ENCODE measurements around the gene SLC22A2.

SLC22A2 gene

DNA sequence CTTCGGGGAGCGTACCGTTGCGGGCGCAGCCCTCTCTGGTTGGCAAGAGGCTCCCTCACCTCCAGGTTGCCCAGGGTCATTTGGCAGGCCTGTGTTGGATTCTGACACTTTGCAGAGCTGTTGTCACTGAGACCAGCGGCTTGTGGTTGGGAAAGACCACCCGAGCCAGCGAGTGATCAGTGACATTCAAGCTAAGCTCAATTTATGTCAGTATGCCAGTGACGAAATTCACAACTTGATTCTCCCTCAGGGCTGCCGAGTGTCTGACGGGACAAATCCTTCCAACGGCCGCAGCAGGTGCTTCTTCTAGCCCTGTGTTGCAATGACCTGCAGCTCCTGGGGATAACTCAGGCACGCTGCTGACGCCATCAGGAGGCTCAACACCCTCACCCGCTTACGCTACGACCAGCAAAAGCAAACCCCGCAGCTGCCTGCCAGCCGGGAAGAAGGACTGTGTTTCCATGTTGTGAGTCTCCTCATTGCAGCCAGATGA is 16.9 kb upstream of the SLC22A2 start:
- no peak for DNase-seq
- in situ Hi-C loops (cut with MboI; ENCODE audit: low pct_unique_long_range_greater_than_20kb, low sequenced_read_pairs), result no loop called here

GRCh38 chr6:160274871-160275510 is 16.4 kb upstream of the SLC22A2 start:
- DNase-seq, result no peak
- in situ Hi-C loops (cut with MboI; ENCODE audit: low pct_unique_long_range_greater_than_20kb, low sequenced_read_pairs), result no loop called here

DNA sequence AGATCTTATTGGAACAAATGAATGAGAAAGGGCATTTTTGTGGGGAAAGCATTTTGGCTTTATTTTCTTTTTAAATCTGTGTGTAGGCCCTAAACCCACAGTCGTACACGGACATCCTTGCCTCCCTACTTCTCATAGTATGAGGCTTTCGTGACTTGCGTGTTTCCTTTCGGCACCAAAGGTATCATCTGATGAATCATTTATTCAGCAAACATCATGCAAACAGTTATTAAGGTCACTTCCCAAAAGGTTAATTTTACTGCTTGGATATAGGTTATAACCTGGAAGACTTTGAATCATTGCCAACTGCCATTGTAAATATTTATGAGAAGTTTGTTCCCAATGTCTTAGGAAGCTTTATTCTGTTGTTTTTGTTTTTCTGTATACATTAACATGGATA is 15.1 kb upstream of the SLC22A2 start:
- in situ Hi-C loops (cut with MboI; ENCODE audit: low pct_unique_long_range_greater_than_20kb, low sequenced_read_pairs), result no loop called here
- DNase-seq, result no peak

GRCh38 chr6:160273196-160273595 is 14.6 kb upstream of the SLC22A2 start:
- in situ Hi-C loops (cut with MboI; ENCODE audit: low pct_unique_long_range_greater_than_20kb, low sequenced_read_pairs), result no loop called here
- no peak for DNase-seq

DNA sequence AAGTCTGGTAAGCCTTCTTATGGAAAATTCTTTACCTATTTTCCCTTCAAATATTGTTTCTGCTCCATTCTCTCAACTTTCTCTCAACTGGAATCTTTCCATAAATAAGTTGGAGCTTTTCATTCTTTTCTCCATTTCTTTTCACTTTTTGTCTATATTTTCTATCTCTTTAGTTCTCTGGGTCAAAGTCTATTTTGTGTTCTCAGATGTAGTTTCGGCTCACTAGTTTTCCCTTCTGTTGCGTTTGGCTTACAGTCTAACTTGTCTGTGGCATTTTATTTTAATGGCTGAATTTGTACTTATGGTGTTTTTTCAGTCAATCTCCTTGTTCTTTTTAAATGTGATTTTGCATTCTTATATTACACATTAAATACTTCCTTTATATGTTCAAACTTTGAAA is 14.1 kb upstream of the SLC22A2 start:
- no peak for DNase-seq
- in situ Hi-C loops (cut with MboI; ENCODE audit: low pct_unique_long_range_greater_than_20kb, low sequenced_read_pairs), result no loop called here

GRCh38 chr6:160270347-160270746 is 11.7 kb upstream of the SLC22A2 start:
- in situ Hi-C loops (cut with MboI; ENCODE audit: low pct_unique_long_range_greater_than_20kb, low sequenced_read_pairs), result no loop called here
- no peak for DNase-seq

DNA sequence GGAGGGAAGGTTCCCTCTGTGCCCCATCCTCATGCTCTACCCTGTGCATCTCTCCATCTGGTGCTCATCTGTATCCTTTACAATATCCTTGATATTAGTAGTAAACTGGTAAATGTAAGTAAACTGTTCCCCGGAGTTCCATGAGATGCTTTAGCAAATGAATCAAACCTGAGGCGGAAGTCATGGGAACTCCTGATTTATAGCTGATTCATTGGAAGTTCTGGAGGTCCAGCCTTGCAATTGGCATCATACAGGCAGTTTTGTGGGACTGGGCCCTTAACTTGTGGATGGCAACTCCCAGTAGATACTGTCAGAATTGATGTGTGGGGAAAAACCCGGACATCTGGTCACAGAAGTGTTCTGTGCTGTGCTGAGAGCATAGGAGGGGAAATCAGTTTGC is 11.2 kb upstream of the SLC22A2 start:
- in situ Hi-C loops (cut with MboI; ENCODE audit: low pct_unique_long_range_greater_than_20kb, low sequenced_read_pairs), result no loop called here
- DNase-seq, result no peak

DNA sequence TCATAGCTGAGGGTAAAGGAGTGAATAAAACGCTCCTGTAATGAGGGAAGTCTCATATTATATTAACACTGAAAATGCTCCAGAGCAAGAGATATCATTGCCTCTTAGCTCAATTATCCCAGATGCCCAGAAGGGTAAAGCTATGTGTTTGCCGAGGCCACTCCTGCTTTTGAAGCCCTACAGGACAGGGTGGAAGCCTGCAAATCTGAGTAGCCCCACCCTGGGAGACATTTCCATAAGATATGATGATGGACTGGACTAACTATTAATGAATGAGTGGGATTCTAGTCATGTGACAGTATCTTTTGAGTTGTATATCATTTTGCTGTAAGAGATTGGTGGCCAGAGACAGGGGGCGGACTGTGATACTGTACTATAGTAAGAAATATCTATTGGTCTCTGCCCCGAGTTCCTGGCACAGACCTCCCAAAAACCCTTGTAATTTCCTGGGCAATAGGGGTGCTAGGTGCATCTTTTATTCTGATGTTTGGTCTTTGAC is 10.5 kb upstream of the SLC22A2 start:
- in situ Hi-C loops (cut with MboI; ENCODE audit: low pct_unique_long_range_greater_than_20kb, low sequenced_read_pairs), result no loop called here
- DNase-seq, result no peak

DNA sequence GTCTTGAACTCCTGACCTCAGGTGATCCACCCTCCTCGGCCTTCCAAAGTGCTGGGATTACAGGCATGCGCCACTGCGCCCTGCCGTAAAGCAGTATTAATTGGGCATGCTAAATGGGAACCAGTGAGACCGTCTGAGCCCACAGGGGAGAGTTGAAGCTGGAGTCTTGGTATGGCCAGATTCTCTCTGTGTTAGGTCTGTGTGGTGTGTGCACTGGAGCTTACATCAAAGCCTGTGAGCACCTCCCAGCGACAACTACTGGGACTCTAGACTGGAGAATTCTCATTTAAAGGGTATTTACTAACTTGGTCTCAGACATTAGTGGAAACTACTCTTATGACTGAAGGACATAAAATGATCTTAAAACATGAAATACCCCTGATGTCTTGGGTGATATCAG is 8.5 kb upstream of the SLC22A2 start:
- in situ Hi-C loops (cut with MboI; ENCODE audit: low pct_unique_long_range_greater_than_20kb, low sequenced_read_pairs), result no loop called here
- no peak for DNase-seq

DNA sequence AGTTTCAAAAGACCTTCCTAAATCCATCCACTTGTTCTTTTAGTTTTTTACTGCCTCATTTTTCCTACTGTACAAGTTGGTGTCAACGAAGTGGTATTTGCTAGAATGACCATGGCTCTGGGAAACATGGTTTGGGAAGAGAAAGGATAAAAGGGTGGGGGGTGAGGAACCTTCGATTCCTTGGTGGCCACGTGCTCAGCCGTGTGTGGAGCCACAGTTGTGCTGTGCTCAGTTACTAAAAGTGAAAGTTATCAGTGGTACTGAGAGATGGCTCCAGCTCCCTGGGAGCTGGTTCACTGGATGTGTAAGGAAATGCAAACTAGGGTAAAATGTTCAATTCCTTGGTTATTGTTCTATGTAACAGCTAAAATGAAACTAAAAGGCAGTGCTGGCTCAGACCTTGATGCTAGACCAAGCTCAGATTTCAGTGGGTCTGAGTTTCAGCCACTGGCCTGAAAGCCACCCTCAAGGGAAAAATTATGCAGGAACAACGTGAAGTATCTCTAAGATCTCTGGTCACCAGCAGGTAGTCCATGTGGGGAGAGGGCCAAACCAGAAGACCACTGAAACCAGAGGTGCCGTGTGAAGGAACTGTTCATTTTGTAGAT is 7.4 kb upstream of the SLC22A2 start:
- no peak for DNase-seq

DNA sequence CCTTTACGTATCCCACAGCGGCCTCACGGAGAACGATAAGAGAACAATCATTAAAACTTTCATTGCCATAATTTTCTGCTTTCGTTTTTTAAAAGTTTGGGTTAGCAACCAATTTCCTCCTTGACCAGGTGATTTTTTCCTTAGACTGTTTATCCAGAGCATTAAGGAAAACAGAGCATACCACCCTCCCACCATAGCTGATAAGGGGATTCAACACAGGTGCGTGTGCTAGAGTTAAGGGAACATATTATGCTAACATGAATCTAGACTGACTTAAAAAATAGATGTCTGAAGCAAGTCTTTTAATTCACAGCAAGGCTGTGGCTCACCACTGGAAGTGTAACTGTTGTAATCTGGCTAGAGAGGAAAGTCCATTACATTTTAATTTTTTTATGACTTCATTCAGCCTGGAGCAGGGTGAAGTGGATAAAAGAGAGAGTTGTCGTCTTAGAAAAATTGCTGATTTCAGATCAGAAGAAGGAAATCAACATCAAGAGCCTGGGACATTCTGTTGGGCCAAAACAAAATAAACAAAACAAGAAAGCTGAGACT is 5.5 kb upstream of the SLC22A2 start:
- DNase-seq, result no peak
- in situ Hi-C loops (cut with MboI; ENCODE audit: low pct_unique_long_range_greater_than_20kb, low sequenced_read_pairs), result no loop called here

More for the DNA sequence above, 7.4 kb upstream of the SLC22A2 start:
- in situ Hi-C loops (cut with MboI; ENCODE audit: low pct_unique_long_range_greater_than_20kb, low sequenced_read_pairs), result no loop called here

DNA sequence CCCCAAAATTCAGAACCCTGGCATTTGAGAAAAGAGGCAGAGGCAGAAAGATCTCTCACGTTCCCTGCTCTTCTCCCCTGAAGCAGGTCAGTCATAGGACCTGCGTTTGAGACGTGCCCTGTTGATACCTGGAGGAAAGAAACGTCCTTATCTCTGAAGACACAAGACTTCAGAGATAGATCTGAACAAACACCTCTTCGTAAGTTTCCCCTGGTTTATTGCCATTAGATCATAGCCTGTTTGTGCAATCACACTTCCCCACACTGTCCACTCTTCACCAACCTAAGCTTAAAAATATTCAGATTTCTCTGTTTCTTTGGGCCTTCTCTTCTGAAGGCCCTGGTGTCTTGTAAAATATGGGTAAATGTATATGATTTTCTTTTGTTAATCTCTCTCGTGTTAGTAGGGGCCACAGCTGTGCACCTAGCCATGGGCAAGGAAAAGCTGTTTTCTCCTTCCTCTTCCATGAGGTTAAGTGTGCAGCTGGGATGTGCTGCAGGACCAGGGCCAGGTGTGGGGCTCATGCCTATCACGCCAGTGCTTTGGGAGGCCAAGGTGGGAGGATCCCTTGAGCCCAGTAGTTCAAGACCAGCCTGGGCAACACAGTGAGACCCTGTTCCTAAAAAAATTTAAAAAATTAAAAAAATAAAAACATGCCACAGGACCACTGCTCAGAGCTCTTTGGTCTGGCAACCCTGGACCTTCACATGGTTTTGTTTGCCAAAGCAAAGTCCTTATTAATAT is 4.7 kb upstream of the SLC22A2 start:
- in situ Hi-C loops (cut with MboI; ENCODE audit: low pct_unique_long_range_greater_than_20kb, low sequenced_read_pairs), result no loop called here
- DNase-seq, result no peak

DNA sequence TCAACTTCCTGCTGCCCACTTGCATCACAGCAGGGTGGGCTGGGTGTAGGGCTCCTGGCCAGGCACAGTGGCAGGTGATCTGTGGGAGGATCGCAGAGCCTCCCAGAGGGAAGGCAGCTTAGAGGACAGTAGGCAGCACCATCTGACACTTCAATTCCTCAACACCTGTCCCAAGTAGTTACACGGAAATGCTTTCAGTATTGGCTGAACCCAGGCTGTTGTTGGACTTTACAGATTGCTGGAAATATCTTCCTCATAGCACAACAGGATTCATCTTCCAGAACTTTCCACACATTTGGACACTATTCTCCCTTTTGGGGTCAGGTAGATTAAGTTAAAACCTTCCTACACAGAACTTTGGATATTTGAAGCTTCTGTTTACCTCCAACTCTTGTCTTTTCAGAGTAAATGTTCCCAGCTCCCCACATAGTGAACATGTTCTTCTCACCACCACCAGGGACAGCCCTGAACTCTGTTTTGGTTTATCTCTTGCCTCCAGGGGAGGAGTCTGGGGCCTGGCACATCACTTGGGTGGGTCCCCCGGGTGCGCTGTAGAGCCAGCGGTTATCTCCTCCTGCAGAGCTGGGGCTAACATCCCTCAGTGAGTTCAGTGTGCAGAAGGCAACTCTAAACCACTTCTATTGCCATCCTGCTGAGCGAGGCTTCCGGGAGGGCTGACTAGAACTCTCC is 3.5 kb upstream of the SLC22A2 start:
- in situ Hi-C loops (cut with MboI; ENCODE audit: low pct_unique_long_range_greater_than_20kb, low sequenced_read_pairs), result no loop called here
- no peak for DNase-seq

DNA sequence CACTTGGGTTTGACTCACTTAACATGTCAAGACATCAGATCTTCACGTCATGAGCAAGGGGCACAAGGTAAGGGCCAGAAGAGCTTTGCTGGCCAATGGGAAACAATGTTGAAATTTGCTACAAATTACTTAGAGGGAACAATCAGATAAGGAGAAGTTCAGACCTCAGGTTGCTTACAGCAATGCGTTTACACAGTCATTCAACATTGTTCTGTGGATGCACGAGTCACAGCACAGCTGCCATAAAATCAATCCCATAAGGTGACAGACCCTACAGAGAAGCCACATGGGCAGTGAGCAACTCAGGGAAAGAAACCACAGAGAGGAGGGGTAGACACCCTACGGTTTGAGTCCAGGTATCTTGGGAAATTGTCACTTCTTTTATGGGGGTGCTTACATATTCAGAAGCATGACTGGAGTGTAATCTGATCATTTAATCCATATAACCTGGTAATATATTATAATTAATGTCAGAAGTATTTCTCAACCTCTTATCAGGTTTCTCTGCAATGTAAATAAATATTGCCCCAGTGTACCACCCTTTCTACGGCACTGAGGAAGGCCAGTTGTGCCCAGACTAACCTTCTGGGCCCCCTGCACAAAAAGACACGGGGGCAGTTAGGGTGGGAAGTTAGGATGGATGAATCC is 2.3 kb upstream of the SLC22A2 start:
- in situ Hi-C loops (cut with MboI; ENCODE audit: low pct_unique_long_range_greater_than_20kb, low sequenced_read_pairs), result no loop called here
- no peak for DNase-seq

- in situ Hi-C loops (cut with MboI; ENCODE audit: low pct_unique_long_range_greater_than_20kb, low sequenced_read_pairs), result no loop called here
- no peak for DNase-seq
These were observed 1.7 kb upstream of the SLC22A2 start for GRCh38 chr6:160260367-160260766.

DNA sequence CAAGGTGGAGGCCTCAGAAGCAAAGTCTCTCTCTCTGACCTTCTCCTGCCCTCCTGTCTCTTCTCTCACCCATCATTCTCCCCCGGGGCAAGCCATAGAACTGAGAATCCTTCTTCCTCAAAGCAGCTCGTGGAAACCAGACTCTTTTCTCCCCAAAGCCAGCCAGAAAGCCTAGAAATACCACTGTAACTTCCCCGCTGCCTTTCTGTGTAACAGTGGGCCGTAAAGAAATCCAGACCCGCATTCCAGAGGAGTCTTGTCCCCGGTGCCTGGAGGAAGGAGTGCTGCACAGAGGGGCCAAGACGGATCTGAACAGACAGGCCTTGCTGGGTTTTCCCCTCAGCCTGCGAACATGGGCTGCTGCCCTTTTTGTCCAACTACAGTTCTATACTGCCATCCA is 977 bp upstream of the SLC22A2 start:
- DNase-seq, result no peak
- in situ Hi-C loops (cut with MboI; ENCODE audit: low pct_unique_long_range_greater_than_20kb, low sequenced_read_pairs), result no loop called here

GRCh38 chr6:160259143-160259425 is 463 bp upstream of the SLC22A2 start:
- in situ Hi-C loops (cut with MboI; ENCODE audit: low pct_unique_long_range_greater_than_20kb, low sequenced_read_pairs), result no loop called here
- no peak for DNase-seq

DNA sequence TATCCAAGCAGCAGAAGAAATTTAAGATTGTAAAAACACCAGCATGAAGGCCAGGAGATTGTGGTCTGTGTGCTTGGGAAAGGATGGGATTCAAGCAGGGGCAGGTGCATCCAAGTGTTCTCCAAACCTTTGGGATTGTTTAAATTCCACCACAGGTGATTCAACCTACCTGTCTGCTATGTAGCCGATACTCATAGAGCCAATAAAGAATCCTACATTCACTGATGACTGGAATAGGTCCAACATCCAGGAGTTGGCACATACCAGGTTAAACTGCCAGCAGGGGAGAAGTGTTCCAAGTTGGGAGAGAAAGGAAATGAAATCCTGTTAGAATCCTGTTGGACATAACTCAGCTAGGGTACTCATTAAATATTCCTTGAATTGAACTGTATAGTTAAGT is 2.2 kb downstream of the SLC22A2 start:
- in situ Hi-C loops (cut with MboI; ENCODE audit: low pct_unique_long_range_greater_than_20kb, low sequenced_read_pairs), result no loop called here
- DNase-seq, result no peak

Data from KBM-7 (cell line).